Measurements from ENCODE around the gene GPER1. TPM values are rescaled to one million over a fixed set of nuclear protein-coding genes. Genes with fewer than 3 reads are reported as not detected.

GPER1 gene
- total RNA-seq, 1 experiment from 2014 or later: not detected

DNA sequence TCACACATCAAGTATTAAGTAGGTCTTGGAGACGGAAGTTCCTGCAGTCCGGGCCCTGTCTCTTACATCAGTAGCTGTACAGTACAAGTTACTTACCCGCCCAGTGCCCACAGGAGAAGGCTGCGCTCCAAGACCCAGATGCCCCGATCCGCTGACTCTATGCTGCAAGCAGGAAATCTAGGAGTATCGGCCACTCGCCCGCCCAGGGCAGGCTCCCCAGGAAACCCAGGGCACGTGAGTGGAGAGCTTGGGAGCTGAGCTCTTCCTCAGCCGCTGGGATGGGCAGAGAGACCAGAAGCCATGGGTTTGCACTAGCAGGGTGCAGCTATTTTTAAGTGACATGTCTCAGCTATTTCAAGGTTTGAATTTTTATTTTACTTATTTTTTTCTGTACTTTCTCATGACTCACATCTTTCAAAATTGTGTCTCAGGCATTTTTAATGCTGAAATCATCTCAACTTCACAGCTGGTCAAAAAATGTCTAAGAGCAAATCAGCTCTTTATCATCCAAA lies 1.9 kb upstream of the GPER1 start:
- H3K27me3 ChIP-seq: no peaks in the 10 kb centered on the region
- no peak for DNase-seq
- no peaks in the 10 kb centered on the region for H3K36me3 ChIP-seq
- no peak overlapping the region for H3K27ac ChIP-seq
- H3K4me1 ChIP-seq: peaks cover 16% of the 10 kb centered on the region
- H3K9me3 ChIP-seq (replicated peaks): no peaks in the 10 kb centered on the region
- H3K4me3 ChIP-seq: no peak overlapping the region

DNA sequence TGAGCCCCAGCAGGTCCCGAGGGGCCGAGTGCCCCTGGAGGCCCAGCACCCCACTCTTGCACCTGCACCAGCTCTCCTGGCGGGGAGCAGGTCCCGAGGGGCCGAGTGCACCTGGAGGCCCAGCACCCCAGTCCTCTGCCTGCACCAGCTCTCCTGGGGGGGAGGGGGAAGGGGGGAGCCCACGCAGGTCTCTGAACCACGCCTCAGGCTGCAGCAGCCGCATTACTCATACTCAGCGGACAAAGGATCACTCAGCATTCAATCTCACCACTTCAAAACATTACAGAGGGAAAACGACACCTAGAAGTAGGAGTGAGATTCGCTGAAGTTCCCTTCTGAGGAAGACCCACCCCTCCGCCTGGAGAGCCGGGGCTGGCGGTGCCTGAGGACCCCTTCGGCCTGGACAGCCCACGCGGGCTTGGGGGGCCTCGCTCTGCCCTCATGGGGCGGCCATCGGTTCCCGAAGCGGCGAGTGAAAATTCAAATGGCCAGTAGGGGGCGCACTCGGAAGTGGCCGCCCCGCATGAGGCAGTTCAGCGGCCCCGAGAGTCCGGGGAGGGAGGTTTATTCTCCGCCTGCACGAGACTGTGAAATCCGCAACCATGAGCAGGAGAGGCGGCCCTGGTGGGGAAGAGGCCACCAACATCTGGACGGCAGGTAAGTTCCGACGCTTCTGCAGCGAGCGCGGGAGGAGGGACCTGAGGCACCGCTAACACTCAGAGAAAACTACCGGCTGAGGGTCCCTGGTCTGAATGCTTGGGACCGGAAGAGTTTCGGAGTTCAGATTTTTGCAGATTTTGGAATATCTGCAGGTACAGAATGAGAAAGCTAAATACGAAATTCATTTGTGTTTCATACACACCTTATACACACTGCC lies 1.1 kb upstream of the GPER1 start:
- Histone ChIP-seq H3K27me3 (no peaks in the 10 kb centered on the region), H3K9me3 (replicated peaks) (no peaks in the 10 kb centered on the region), H3K27ac (no peak overlapping the region), H3K4me1 (peaks cover 9% of the 10 kb centered on the region; the same call in 1 of the 2 replicates), H3K36me3 (no peaks in the 10 kb centered on the region), H3K4me3 (no peak overlapping the region)
- DNase-seq: peak; percentile 38 to 61

GRCh38 chr7:1087465-1087814 lies 473 bp upstream of the GPER1 start:
- H3K4me1 ChIP-seq: peaks cover 5% of the 10 kb centered on the region; the same call in 1 of the 2 replicates
- no peak overlapping the region for H3K27ac ChIP-seq
- DNase-seq: no peak
- H3K36me3 ChIP-seq: no peaks in the 10 kb centered on the region
- H3K27me3 ChIP-seq: no peaks in the 10 kb centered on the region
- no peaks in the 10 kb centered on the region for H3K9me3 ChIP-seq (replicated peaks)
- no peak overlapping the region for H3K4me3 ChIP-seq

- H3K36me3 ChIP-seq: no peaks in the 10 kb centered on the region
- H3K4me1 ChIP-seq: peaks cover 5% of the 10 kb centered on the region; the same call in 1 of the 2 replicates
- H3K4me3 ChIP-seq: no peak overlapping the region
- no peaks in the 10 kb centered on the region for H3K9me3 ChIP-seq (replicated peaks)
- no peak overlapping the region for H3K27ac ChIP-seq
- no peak for DNase-seq
- no peaks in the 10 kb centered on the region for H3K27me3 ChIP-seq
These were observed 2.3 kb downstream of the GPER1 start for GRCh38 chr7:1090236-1090635.

DNA sequence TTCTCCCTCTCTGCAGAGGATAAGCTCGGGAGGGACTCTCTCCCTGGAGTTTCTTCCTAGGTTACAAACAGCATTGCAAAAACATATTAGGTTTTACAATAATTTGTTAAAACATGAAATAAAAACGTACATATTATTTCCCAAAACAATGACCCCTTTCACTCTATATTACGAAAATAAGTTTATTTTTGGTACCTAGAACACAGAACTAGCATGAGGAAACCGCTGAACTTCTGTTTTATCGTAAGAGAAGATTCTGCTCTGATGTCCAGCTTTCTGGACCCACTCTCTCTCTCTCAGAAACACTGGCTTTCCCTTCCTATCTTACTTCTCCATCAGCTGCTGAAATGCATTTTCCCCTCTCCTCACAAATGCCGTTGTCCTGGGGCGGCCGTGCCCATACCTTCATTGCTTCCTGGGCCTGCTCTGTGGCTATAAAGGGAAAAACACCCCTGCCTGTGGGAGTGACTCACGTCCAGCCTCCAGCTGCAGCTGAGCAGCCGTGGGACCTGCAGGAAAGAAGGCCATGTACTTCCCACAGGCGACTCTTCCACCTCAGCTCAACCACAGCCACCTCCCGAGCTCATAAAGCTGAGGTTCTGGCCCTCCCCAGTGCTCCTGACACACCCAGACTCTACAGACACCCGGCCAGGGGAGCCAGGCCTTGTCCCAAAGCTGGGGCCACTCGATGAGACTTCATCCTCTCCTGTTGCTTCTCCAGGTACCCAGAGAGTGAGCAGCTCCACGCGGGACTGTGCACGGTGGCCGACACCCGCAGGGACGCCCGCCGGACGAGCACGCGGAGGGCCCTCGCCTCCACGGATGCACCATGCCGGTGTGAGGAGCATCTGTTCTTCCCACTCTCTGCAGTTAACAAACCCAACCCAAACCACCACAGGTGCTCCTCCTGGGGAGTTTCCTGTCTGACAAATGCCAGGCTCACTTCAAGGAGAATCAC lies 3.1 kb downstream of the GPER1 start:
- Histone ChIP-seq H3K9me3 (replicated peaks) (no peaks in the 10 kb centered on the region), H3K36me3 (no peaks in the 10 kb centered on the region), H3K4me1 (peaks cover 5% of the 10 kb centered on the region; the same call in 1 of the 2 replicates), H3K27ac (no peak overlapping the region), H3K27me3 (no peaks in the 10 kb centered on the region), H3K4me3 (no peak overlapping the region)
- DNase-seq: no peak

DNA sequence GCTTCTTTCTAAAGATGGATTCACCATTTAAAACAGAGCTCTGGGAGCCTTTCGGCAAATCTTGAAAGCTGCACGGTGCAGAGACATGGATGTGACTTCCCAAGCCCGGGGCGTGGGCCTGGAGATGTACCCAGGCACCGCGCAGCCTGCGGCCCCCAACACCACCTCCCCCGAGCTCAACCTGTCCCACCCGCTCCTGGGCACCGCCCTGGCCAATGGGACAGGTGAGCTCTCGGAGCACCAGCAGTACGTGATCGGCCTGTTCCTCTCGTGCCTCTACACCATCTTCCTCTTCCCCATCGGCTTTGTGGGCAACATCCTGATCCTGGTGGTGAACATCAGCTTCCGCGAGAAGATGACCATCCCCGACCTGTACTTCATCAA lies 3.7 kb downstream of the GPER1 start:
- Histone ChIP-seq H3K9me3 (replicated peaks) (no peaks in the 10 kb centered on the region), H3K4me1 (peaks cover 5% of the 10 kb centered on the region; the same call in 1 of the 2 replicates)

GRCh38 chr7:1092161-1092632 lies 4.3 kb downstream of the GPER1 start:
- peaks cover 5% of the 10 kb centered on the region; the same call in 1 of the 2 replicates for H3K4me1 ChIP-seq
- no peak for DNase-seq
- no peak overlapping the region for H3K4me3 ChIP-seq
- no peak overlapping the region for H3K27ac ChIP-seq
- no peaks in the 10 kb centered on the region for H3K27me3 ChIP-seq
- H3K36me3 ChIP-seq: no peaks in the 10 kb centered on the region
- H3K9me3 ChIP-seq (replicated peaks): no peaks in the 10 kb centered on the region

More for the DNA sequence above, 3.7 kb downstream of the GPER1 start:
- Histone ChIP-seq H3K4me3 (no peak overlapping the region), H3K36me3 (no peaks in the 10 kb centered on the region), H3K27me3 (no peaks in the 10 kb centered on the region), H3K27ac (no peak overlapping the region)
- no peak for DNase-seq

DNA sequence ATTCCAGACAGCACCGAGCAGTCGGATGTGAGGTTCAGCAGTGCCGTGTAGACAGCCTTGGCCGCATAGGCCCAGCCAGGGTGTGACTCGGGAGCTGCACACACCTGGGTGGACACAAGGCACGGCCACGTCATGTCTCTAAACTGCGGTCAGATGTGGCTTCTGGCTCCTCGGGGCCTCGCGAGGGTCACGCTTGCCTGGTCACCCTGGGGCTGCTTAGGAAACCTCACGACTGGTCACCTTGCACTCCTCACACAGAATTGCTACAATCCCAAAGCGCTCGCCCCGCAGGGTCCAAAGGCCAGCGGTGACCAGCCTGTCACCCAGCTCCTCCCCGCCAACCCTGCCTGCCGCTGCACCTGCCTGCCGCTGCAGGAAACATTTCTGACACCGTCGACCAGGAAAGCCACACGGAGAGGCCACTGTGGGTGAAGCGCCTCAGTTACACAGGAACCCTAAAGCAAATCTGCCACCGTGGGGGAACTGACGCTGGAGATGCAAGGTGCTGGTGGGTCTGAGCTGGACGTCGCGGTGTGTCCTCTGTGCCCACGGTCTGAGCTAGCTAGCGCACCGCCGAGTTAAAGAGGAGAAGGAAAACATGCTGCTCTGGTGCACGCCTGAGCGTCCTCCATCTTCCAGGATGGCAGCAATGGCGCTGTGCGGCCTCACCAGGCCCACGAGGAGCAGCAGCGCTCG lies 5.0 kb downstream of the GPER1 start:
- no peaks in the 10 kb centered on the region for H3K4me1 ChIP-seq
- no peak for DNase-seq
- H3K27ac ChIP-seq: no peak overlapping the region
- H3K27me3 ChIP-seq: no peaks in the 10 kb centered on the region
- no peaks in the 10 kb centered on the region for H3K9me3 ChIP-seq (replicated peaks)
- no peaks in the 10 kb centered on the region for H3K36me3 ChIP-seq
- H3K4me3 ChIP-seq: no peak overlapping the region

GRCh38 chr7:1093502-1093843 lies 5.6 kb downstream of the GPER1 start:
- Histone ChIP-seq H3K27ac (no peak overlapping the region), H3K27me3 (no peaks in the 10 kb centered on the region), H3K4me3 (no peak overlapping the region), H3K36me3 (no peaks in the 10 kb centered on the region), H3K9me3 (replicated peaks) (no peaks in the 10 kb centered on the region), H3K4me1 (no peaks in the 10 kb centered on the region)
- DNase-seq: no peak

- Histone ChIP-seq H3K27ac (no peak overlapping the region), H3K4me3 (no peak overlapping the region), H3K4me1 (no peaks in the 10 kb centered on the region), H3K36me3 (no peaks in the 10 kb centered on the region), H3K9me3 (replicated peaks) (no peaks in the 10 kb centered on the region), H3K27me3 (no peaks in the 10 kb centered on the region)
- DNase-seq: no peak
These were observed 6.1 kb downstream of the GPER1 start for GRCh38 chr7:1093916-1094508.

GRCh38 chr7:1094870-1095269 lies 7.0 kb downstream of the GPER1 start:
- H3K36me3 ChIP-seq: no peaks in the 10 kb centered on the region
- no peak overlapping the region for H3K27ac ChIP-seq
- DNase-seq: no peak
- no peaks in the 10 kb centered on the region for H3K27me3 ChIP-seq
- no peaks in the 10 kb centered on the region for H3K9me3 ChIP-seq (replicated peaks)
- H3K4me3 ChIP-seq: no peak overlapping the region
- H3K4me1 ChIP-seq: no peaks in the 10 kb centered on the region

GRCh38 chr7:1095621-1096155 lies 7.8 kb downstream of the GPER1 start:
- Histone ChIP-seq H3K9me3 (replicated peaks) (no peaks in the 10 kb centered on the region), H3K27ac (no peak overlapping the region), H3K4me1 (no peaks in the 10 kb centered on the region), H3K27me3 (no peaks in the 10 kb centered on the region), H3K4me3 (no peak overlapping the region), H3K36me3 (no peaks in the 10 kb centered on the region)
- DNase-seq: no peak

DNA sequence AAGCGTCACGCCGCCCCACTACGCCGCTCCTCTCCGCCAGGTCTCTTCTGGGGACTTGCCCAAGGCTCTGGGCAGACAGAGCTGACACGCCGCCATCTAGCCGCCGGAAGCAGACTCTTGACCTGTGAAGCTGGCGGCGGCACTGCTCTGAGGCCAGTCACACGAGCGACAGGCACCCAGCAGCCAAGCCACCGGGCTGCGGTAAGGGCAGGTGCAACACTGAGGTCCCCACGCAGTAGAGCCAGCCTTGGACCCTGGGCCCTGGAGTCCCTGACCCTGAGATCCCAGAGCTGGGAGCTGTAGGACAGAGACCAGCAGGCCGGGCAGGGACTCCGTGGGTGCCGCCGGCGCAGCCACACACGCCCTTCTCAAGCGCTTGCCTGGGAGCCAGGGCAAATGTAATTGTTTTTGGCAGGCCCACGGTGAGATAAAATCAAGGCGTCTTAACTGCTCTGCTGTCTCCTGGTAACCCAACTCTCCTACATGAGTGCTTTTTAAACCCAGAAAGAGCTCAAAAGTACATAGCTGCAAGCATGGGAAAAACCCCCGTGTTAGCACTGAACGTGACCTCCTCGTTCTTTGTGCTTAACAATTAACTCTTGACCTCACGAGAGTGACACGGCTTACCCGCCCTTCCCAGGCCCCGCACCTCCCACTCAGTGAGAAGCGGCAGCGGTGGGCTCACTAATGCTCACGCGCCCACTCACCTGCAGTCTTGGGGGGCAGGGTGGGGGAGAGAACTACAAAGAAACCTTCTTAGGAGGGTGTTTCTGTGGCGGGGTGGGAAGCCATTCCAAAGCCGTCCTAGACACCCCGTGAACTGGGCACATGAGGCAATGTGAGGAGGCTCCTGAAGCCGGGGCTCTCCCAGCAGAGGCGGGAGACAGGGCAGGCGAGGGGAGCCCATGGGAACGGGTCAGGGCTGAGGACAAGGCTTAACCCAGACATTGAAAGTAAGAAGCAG lies 8.5 kb downstream of the GPER1 start:
- H3K4me3 ChIP-seq: no peak overlapping the region
- H3K36me3 ChIP-seq: no peaks in the 10 kb centered on the region
- DNase-seq: no peak
- no peaks in the 10 kb centered on the region for H3K27me3 ChIP-seq
- peaks cover 7% of the 10 kb centered on the region; the same call in 1 of the 2 replicates for H3K4me1 ChIP-seq
- H3K27ac ChIP-seq: no peak overlapping the region
- H3K9me3 ChIP-seq (replicated peaks): no peaks in the 10 kb centered on the region

Data from SJCRH30 (cell line).